ENCODE data around the gene E2F3. TPM values are rescaled to one million over a fixed set of nuclear protein-coding genes. Genes with fewer than 3 reads are reported as not detected.

E2F3 gene
- polyA plus RNA-seq, 2 of the 4 experiments (the other 2 are of a cell fraction), result 14.4 to 18.0 TPM

- Histone ChIP-seq H3K9me3 (no peaks in the 10 kb centered on the region), H3K4me1 (no peaks in the 10 kb centered on the region), H3K4me3 (no peak overlapping the region), H3K4me2 (no peak overlapping the region), H3K27ac (no peak overlapping the region)
- POLR2A ChIA-PET, result no interaction called here
- TF ChIP-seq CBX2 (IDR thresholded peaks at IDR 0.05; ENCODE audit: borderline replicate concordance, low read depth), result no peak
- no peak for TF ChIP-seq ELK1 (IDR thresholded peaks at IDR 0.05; ENCODE audit: low read depth, low read length)
- FAIRE-seq, result no peak
- CTCF ChIA-PET, result no interaction called here
- ATAC-seq, result no peak
- DNase-seq (ENCODE audit: low read depth in 1 of 2, low spot score in 1 of 2), result no peak
- 42% methylated on average over 7 of the region's 7 CpGs for WGBS (ENCODE audit: missing lambda C conversion rate)
These were observed 35.4 kb upstream of the E2F3 start for GRCh38 chr6:20366082-20366830.

GRCh38 chr6:20367743-20368485, 33.8 kb upstream of the E2F3 start:
- ChIA-PET CTCF (no interaction called here), POLR2A (no interaction called here)
- FAIRE-seq, result no peak
- WGBS (ENCODE audit: missing lambda C conversion rate), result 10% methylated on average over 1 of the region's 1 CpG
- Histone ChIP-seq H3K4me3 (no peak overlapping the region), H3K4me2 (no peak overlapping the region), H3K27ac (no peak overlapping the region), H3K4me1 (no peaks in the 10 kb centered on the region), H3K9me3 (no peaks in the 10 kb centered on the region)
- no peak for ATAC-seq
- DNase-seq (ENCODE audit: low read depth in 1 of 2, low spot score in 1 of 2), result no peak
- TF ChIP-seq EHMT2 (IDR thresholded peaks at IDR 0.05; ENCODE audit: low read depth) (no peak), MAZ (IDR thresholded peaks at IDR 0.05; ENCODE audit: borderline replicate concordance, low read depth, low read length) (no peak), EP300 (IDR thresholded peaks at IDR 0.05) (no peak), HEYL (CRISPR knock-in tag; IDR thresholded peaks at IDR 0.05) (no peak), FOSB (CRISPR knock-in tag; IDR thresholded peaks at IDR 0.05) (no peak), HOXA7 (CRISPR knock-in tag; IDR thresholded peaks at IDR 0.05) (no peak), ATOH8 (CRISPR knock-in tag; IDR thresholded peaks at IDR 0.05; ENCODE audit: low read depth) (no peak), RAD21 (conservative IDR thresholded peaks at IDR 0.05 in 1 of 2, IDR thresholded peaks at IDR 0.05 in 1 of 2) (no peak), CTCF (IDR thresholded peaks at IDR 0.05) (no peak), HES2 (IDR thresholded peaks at IDR 0.05) (no peak), ZFP36 (IDR thresholded peaks at IDR 0.05; ENCODE audit: borderline replicate concordance, partially characterized antibody) (no peak), CBX8 (IDR thresholded peaks at IDR 0.05) (no peak), HDAC2 (IDR thresholded peaks at IDR 0.05) (no peak), ZC3H11A (IDR thresholded peaks at IDR 0.05) (no peak), NPAS2 (CRISPR knock-in tag; IDR thresholded peaks at IDR 0.05; ENCODE audit: borderline replicate concordance) (no peak), MAX (IDR thresholded peaks at IDR 0.05) (no peak), FOXS1 (CRISPR knock-in tag; IDR thresholded peaks at IDR 0.05) (no peak)

Measured in A549 (cell line).